GM19025 (cell line): ENCODE measurements around the gene MAPKBP1.

Experiments
- ATAC-seq: cut with Tn5 transposase; IDR thresholded peaks from one replicate; pipeline ENCODE4 v1.9.1; 2021; ENCODE audit warnings: mild to moderate bottlenecking, low read depth, moderate library complexity; ENCODE audit not compliant: unreplicated experiment

The MAPKBP1 gene

GRCh38 chr15:41782371-41783282, 8.3 kb downstream of the MAPKBP1 start:
- ATAC-seq: no peak

- ATAC-seq: no peak
Observed at GRCh38 chr15:41783296-41783695, 9.0 kb downstream of the MAPKBP1 start.

DNA sequence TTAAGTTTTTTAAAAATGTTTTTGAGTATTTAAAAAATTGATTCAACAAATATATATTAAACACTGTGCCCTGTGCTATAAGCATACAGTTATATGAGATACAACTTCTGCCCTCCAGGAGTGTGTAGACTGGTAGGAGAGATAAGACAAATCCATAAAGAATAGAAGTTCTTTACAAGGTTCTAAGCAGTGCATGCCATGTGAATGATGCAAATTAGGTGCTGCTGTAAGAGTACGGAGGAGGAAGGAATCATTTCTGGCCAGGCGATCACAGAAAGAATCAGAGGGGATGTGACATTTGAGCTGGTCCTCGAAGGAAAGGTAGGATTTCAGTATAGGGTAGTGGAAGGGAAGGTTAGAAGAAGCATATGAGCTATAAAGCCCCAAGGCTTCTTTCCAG, 14.0 kb downstream of the MAPKBP1 start:
- no peak for ATAC-seq

DNA sequence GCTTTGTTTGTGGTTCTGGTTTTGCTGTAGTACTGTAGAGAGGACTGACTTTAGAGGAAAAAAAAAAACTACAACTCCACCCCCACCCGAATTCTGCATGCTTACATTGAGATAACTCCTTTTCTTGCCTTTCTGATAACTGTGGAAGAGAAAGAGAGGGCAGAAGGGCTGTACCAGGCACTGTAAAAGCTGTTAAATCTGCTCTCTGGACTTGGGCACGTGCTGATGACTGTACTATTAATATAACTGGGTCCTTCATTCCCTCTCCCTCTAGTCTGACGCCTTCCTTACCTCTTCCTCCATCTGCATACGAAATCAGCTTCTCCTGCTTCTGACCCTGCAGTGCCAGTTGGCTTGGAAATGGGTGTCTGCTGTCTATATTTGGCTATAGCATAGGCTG, 15.0 kb downstream of the MAPKBP1 start:
- no peak for ATAC-seq

GRCh38 chr15:41789662-41790061, 15.4 kb downstream of the MAPKBP1 start:
- ATAC-seq: no peak

DNA sequence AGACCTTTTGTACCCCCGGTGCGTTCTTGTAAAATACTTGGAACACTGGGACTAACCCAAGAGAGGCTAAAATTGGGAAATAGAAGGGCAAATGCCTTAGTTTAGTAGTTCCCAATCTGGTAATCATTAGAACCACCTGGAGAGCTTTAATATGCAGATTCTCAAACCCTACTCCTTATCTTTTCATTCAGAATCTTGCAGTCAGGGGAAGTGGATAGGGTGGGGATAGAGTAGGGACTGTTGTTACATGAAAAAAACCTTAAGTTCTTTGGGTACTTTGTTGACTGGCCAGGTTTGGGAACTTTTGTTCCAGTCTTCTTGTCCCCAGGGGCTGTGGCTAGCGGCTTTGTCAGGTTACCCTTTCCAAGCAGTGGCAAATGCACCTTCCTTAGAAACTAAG, 15.9 kb downstream of the MAPKBP1 start:
- ATAC-seq: no peak

DNA sequence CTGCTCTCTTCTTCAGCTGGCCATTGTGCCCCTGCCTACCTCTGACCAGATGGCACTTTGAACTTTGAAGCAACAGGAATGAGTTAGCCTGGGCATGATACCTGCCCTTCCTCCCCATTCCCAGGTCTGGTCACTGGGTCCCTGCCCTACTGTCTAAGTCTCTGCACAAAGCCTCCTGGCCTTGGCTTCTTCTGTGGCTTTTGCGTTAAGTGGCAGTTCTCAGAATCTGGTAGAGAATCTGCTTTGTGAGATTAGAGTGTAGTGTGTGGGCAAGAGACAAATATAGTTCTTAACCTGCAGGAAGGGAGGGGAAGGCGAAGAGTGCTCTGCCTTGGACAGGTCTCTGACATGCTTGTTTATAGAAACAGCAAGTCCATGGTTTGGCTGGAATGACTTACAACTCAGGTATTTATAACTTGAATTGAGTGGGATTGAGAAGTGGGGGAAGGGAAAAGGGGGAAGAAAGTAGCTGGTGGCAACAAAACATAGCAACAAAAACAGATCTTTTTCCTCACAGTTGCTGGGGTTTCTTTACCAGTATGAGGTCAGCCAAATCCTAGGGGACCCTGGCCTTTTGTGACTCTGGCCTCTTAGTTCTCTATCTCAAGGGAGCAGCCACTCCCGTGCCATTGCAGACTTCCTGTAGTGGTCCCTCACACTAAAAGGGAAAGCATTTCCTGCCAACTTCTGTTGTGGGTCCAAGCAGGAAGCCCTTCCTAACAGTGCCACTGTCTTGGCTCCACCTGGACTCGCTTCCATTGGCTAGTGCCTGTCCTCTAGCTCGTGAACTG, 16.7 kb downstream of the MAPKBP1 start:
- ATAC-seq: no peak

DNA sequence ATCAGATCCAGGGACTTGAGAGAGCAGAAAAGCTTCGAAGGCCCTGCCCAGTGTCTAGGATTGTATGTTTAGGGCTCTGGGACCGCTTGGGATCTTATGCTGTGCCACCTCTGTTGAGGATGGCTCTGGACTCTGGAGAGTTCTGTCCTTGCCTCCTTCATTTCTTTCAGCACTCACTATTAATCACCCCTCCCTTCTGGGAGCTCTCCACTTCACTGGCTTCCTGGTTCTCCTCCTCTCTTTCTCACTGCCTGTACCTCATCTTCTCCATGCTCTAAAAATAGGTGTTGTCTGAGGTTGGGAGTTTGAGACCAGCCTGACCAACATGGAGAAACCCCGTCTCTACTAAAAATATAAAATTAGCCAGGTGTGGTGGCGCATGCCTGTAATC, 17.3 kb downstream of the MAPKBP1 start:
- ATAC-seq: no peak

GRCh38 chr15:41792000-41792637, 17.8 kb downstream of the MAPKBP1 start:
- ATAC-seq: no peak

GRCh38 chr15:41794081-41794480, 19.8 kb downstream of the MAPKBP1 start:
- no peak for ATAC-seq

GRCh38 chr15:41795996-41796856, 21.9 kb downstream of the MAPKBP1 start:
- ATAC-seq: no peak

DNA sequence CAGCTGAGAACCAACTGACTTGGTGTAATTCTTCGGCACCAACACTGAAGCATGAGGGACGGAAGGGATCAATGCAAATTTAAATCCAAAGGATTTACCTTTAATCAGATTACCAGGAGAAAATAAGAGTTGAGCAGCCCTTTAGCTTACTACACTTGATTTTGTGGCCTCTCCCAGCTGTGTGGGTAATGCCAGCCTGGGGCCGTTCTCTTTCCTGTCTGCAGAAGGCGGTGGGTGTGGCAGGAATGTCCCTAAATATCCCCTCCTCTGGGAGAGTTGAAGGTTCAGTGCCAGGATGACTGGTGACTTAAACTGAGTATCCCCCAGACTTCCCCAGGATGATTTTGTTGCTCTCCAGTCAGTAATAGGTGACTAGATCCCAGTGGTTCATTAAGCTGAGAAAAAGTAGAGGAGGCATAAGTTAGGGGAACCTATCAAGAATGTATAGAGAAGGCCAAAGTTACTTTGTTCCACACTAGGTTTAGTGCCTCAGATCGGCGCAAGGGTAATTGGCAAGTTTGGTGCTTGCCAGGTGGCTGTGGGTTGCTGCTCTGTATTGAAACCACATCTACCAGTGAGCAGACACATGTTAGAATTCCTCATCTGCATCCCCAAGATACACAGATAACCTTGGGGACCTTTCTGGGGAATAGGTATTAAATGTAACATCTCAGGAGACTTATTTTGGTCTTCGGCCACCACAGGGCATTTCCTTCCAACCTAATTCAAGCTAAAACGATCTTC, 23.1 kb downstream of the MAPKBP1 start:
- ATAC-seq: no peak

DNA sequence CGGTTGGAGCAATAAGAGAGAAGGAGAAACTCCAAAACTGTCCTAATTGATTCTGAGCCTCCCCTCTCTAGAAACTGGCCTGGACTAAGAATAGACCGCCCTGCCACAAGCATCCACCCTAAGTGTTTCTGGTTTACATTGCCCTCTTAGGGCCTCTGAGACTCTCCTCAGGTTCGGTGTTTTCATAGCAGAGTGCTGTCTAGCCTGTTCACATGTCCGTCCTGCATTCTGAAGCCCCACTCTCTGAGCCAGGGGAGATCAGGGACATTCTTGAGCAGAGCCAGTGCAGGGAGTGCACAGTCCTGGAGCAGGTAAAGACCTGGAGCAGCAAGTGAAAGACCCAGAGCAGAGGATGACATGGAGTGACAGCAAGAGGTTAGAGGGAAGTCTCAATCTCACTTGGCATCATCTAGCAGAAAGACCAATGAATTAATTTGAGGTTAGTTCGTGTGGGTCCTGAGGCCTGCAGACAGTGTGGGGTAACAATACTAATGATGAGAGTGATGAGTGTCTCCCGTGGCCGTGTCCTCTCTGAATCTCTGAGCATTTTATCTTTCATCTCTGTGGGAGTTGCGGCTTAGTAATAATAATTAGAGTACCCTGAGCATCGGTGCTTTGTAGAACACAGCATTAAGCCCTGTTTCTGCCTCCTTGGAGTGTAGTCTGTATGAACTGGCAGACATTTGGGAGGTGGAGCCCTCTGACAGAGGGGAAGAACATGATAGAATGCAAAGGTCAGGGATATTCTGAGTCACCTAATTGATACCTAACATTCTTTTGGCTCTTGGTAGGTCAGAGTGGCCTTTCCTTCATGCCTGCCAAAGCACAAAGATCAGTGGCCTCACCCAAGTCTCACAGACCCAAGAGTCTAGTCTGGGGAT, 24.6 kb downstream of the MAPKBP1 start:
- no peak for ATAC-seq

- no peak for ATAC-seq
Observed at GRCh38 chr15:41799488-41799805, 25.2 kb downstream of the MAPKBP1 start.

- no peak for ATAC-seq
Observed at GRCh38 chr15:41801185-41801584, 26.9 kb downstream of the MAPKBP1 start.

DNA sequence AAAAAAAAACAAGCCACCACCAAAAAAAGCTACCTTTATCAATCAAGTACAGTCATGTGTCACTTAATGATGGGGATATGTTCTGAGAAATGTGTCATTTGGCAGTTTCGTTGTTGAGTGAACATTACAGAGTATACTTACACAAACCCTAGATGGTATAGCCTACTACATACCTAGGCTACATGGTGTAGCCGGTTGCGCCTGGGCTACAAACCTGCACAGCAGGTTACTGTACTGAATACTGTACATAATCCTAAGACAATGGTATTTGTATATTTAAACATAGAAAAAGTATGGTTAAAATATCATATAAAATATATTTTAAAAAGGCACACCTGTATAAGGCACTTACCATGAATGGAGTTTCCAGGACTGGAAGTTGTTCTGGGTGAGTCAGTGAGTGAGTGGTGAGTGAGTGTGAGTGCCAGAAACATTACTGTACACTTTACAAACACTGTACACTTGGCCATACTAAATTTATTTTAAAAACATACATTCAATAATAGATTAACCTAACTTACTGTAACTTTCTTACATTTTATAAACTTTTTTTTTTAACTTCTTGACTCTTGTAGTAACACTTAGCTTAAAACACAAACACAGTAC, 27.7 kb downstream of the MAPKBP1 start:
- ATAC-seq: no peak

DNA sequence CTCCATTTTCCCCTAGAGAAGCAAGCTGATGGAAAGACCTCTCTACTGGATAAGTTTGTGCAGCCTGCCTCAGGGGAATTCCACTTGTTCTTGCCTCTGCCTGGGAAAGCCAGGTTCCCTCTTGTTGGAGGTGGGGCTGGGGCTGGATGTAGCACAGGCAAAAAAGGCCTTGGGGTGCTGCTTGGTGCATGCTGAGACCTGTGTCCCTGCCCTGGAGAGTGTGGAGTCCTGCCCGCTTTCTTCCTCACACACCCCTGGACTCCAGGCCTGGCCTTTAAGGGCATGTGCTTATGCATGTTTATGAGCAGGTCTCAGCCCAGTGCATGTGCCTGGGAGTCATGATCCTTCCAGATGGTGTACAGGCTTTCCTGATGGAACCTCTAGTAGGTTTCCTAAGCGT, 30.1 kb downstream of the MAPKBP1 start:
- ATAC-seq: no peak

DNA sequence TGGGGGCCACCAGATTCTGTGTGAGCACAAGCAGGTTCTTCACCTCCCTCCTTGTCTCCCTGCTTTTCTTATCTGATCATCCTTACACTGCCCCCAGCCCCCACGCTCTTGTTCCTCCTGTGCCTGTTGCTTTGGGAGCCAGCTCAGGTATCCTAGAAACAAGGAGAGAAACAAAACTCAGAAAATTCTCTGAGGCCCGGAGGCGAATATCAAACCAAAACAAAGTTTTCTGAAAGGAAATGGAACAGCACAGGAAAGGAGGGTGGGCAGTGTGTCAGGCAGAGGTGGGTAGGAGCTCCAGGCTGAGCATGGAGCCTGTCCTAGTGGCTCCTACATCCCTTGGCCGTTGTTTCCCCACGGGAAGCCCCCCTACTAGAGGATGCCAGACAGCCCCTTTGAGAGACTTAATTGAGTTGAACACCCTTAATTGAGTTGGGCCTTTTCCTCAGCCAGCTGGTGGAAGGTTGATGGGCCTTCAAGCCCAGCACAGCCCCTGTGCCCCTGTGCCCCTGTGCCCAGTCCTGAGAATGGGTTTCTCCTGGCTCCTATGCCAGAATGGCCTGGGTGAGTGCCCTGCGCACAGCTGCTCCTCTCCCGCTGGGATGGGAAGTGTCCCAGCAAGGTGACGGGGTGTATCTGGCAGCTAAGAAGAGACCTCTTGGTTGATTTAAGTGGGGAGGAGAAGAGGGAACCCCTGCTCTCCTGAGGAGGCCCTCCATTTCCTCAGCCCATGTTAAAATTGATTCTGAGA, 30.8 kb downstream of the MAPKBP1 start:
- ATAC-seq: no peak
